ENCODE measurements around the gene NUTF2.

- TF ChIP-seq EZH2 (IDR thresholded peaks at IDR 0.05; ENCODE audit: borderline replicate concordance, insufficient read depth, low read depth, low read length, poor library complexity, severe bottlenecking) (no peak), CTCF (IDR thresholded peaks at IDR 0.05) (no peak)
These were observed 25.4 kb downstream of the NUTF2 start for GRCh38 chr16:67872131-67872630.
